Fibroblast of skin of right quadriceps (primary cell): ENCODE results near the gene IRF8.
"Not testable (repeated sequence)": the region's sequence is repeated elsewhere in the genome, so short reads cannot be mapped to it uniquely, and the experiment has no call there.

Source experiments
- DNase-seq: peaks from one replicate; pipeline ENCODE4 v3.0.0-alpha.2; 2013

IRF8 gene

DNA sequence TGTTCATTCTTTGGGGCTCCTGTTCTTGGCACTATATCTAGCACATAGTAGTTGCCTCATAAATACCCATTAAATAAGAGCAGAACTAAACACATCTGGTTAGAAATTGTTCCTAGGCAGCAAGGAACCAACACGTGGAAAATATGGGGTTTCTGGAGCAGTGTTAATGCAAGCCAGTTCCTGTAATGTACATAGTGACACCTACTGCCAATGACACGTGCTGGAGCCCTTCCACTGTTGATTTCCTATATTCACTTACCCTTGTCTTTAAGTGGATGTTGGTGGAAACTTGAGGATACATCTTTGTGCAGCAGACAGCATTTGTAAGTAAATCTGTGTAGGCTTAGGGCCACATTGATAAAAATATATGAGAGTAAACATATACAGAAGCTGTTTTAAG lies 1.6 kb upstream of the IRF8 start:
- DNase-seq, result no peak

DNA sequence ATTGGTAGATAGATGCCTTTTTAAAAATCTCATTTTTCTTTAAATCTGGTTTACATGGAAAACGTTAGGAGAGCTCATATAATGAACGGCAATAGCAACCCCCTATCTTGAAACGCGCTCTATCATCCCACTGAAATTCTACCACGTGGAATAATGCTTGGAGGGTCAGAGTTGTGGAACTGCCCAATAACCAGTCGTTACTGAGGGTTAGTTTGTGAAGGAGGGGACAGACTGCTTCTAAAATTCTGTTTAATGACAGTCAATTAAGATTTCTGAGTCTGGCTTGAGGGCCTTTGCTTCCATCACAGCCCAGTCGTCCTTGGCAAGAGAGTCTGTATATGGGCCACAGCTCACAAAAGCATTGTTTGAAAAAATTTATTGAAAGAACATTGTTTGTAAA lies 482 bp downstream of the IRF8 start:
- DNase-seq, result no peak

DNA sequence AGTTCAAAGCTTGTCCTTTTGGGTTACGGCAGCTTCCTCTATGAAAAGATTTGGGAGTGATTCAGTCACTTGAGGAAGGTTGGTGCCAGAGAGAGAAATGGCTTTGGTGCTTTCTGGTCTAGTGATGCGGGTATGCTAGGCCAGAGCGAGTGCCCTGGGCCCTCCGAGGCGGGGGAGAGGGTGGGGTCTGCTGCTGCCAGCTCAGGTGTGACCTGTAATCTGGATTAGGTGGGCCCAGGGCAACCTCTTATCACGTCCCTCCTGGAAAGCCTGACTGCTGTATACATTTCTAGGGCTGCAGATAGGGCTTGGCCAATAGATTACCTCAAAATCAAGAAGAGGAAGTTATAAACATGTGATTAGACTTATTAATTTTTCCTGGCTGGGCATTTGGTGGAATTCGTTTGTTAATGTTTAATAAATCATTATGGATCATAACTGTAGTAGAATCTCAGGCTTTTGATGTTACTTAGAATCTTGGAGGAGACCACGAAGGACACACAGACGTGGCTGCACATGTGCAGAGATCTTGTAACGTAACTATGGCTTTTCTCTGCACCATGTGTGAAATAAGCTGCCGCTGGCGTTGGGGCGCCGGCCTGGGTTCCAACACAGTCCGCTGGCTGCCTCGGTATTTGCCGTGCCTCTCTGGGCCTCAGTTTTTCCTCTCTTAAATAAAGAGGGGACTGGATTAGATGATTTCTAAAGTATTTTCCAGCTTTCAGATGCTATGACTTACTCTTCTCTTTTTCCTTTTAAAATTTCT lies 1.2 kb downstream of the IRF8 start:
- no peak for DNase-seq

DNA sequence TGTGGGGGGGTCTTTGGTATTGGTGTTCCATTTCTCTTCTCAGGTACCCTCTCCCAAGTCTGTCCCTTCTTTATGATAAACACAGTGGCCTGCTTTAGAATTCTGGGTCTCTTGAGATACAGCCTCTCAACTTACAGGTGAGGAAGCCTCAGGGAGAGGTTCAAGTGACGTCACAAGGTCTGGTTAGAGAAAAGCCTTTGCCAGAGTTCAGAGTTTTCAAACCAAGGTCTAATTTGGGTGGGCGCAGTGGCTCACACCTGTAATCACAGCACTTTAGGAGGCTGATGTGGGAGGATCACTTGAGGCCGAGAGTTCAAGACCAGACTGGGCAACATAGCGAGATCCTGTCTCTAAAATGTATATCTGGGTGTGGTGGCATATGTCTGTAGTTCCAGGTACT lies 2.1 kb downstream of the IRF8 start:
- DNase-seq, result no peak

DNA sequence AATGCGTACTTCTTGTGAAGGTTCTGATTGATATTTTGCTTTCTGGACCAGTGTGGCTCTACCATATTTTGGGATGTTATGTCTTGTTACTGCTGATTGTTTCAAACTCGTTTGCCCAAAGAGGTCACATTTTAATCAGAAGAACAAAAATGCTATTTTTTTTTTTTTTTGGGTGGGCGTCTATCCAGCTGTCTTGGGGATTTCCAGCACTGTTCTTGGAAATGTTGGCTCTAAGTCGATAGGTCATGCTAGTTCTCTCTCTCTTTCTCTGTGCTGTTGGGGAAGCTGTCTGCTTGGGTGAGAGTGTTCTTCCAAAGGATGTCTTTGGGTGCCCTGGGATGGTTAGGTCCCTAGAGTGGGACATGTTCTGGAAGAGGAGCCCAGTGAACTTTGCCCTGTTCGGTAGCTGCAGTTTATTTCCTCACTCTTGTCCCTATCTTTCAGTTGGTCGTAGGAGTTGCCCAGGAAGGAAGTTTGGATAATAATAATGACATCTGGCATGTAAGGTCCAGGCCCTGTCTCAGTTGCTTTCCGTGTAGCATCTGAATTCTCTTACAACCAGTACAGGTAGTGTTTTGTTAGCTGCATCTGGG lies 2.9 kb downstream of the IRF8 start:
- no peak for DNase-seq

DNA sequence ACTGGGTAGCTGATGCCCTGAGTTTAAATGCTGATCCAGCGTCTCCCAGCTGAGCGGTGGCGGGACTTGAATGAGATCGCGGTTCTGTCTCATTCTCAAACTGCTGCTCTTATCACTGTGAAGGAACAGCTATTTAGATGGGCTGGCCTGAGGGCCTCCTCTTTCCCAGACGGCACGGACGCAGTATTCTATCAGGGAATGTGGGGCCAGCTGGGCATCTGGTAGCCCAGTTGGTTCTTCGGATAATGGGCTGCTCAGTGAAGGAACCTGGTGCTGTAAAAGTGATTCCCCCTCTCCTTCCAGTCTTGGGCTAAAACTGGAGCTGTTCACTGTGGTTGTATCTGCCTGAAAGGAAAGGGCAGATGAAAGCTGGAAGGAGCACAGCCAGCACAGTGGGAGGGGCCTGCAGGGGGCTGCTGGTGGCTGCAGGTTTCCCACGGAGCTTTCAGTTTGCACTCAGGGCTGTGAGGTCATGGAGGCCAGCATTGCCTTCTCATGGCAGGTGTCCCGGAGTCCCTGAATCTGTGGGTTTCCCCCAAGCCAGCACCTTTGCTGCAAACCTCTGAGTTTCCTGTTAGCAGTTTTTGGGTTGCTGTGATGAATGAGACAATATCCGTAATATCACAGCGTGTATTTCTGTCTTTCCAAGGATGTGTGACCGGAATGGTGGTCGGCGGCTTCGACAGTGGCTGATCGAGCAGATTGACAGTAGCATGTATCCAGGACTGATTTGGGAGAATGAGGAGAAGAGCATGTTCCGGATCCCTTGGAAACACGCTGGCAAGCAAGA lies 3.6 kb downstream of the IRF8 start:
- DNase-seq, result no peak

DNA sequence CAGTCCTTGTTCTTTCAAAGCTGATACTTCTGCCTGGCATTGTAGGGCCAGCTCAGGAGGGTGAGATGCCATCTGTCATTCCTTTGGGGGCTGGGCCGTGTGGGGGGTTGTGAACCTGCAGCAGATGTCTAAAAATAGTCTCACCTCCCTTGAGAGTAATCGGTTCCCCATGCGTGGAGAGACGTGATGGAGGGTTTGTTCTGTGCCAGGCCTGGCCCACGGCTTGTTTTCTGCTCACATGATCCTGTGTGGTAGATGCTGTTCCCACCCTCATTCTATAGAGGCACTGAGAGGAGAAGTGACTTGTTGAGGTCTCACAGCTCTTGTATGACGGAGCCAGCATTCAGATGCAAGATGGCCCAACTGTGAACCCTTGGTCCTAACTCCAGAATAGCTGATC lies 4.6 kb downstream of the IRF8 start:
- no peak for DNase-seq

DNA sequence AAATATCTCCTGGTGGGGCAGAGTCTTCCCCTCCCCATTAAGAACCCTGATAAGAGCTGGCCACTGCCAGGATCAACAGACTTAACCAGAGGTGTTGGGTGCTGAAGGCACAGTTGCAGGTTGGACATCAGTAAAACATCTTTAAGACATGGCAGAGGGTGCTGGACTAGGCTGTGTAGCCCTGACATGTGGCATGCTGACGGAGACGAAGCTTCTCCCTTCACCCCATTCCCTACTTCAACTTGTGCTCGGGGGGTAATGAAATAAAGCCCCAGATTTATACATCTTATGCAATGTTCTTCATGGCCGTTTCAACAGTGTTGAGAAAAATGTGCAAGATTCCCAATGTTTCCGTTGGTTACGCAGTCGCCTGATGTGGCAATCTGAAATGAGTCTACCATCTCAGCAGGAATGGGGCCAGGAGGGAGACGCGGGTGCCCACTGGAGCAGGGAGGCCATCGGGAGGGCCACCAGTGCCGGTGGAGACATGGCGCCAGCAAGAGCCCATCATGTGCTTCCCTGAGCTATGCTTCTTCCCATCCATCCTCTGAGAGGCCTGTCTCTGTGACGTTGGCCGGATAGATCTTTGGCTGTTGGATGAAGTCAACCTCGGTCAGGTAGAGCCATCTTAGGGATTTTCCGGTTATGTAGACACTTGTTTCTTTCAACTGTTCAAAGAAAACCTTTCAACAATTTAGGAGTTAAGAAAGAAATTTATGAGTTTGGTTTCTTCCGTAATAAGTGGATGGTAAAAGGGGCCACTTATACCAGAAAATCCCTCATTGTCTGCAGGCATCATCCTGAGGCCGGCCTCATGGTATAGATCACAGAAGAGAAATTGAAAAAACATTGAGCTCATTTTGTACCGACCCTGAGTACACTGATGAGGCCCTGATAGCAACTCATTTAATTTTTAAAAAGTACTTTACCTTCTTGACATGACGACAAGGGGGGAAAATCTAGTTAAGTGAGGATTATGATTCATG lies 6.4 kb downstream of the IRF8 start:
- no peak for DNase-seq

DNA sequence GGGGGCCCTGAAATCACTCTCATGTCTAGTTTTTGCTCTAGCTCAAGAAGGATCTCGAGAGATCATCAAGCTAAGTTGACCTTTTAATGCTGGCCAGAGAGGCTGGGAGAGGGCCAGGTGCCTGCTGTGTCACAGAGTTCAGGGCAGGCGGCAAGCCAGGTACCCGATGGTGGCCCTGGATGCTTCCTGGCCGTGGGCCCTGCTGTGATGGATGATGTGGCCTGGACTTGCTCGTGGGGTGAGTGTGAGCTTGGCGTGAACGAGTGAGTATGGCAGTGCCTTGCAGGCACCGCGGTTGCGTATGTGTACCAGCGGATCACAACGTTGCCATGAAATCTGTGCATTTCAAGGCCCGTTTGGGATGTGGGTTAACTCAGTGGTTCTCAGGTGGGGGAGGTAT lies 7.4 kb downstream of the IRF8 start:
- no peak for DNase-seq

DNA sequence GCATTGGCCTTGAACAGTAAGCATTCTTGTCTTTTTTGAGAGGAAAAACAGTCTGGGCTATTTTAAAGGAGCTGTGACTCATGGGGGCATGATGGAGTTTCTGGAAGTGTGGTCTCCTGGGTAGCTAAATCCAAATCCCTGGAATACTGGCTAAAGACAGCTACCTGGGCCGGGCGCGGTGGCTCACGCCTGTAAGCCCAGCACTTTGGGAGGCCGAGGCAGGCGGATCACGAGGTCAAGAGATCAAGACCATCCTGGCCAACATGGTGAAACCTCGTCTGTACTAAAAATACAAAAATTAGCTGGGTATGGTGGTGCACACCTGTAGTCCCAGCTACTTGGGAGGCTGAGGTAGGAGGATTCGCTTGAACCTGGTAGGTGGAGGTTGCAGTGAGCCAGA lies 8.3 kb downstream of the IRF8 start:
- DNase-seq, result not testable (repeated sequence)

DNA sequence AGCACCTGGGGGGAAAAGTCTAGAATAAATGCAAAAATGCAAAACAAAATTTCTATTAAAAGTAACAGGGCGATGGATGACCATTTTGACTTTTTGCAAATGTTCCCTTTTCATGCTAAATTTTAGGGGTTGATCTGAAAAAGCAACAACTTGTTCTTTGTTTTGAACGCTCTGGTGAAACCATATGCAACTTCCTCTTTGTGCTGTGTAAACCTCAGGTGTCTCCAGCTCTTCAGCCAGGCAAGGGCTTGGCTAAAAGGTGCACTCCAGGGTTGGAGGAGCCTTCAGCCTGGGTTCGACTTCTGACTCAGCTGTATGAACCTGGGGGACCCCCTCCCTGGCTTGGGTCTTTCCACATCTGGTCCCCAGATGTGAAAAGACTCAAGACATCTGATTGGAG lies 9.5 kb downstream of the IRF8 start:
- DNase-seq, result no peak

DNA sequence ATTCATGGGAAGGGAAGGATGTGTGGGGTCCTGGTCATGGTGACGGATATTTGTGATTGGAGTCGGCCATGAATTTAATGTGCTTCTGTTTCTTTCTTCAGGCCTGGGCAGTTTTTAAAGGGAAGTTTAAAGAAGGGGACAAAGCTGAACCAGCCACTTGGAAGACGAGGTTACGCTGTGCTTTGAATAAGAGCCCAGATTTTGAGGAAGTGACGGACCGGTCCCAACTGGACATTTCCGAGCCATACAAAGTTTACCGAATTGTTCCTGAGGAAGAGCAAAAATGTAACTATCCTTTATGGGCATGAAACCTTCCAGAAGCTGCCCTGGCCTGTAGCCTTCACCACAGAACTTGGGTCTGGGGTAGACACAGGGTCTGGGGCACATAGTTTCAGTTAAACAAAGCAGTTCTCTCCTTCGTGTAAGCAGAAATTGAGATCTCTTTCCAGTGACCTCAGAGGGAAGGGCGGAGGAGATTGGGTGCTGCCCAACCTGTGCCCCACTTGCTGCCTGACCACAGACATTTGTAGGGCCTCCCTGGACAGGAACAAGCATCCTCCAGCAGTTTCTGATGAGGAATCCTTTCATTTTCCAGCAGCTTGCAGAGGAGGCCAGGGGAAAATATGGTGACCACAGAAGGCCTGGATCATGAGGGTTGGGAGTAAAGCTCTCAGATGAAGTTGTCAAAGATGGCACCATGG lies 10.1 kb downstream of the IRF8 start:
- DNase-seq, result no peak

DNA sequence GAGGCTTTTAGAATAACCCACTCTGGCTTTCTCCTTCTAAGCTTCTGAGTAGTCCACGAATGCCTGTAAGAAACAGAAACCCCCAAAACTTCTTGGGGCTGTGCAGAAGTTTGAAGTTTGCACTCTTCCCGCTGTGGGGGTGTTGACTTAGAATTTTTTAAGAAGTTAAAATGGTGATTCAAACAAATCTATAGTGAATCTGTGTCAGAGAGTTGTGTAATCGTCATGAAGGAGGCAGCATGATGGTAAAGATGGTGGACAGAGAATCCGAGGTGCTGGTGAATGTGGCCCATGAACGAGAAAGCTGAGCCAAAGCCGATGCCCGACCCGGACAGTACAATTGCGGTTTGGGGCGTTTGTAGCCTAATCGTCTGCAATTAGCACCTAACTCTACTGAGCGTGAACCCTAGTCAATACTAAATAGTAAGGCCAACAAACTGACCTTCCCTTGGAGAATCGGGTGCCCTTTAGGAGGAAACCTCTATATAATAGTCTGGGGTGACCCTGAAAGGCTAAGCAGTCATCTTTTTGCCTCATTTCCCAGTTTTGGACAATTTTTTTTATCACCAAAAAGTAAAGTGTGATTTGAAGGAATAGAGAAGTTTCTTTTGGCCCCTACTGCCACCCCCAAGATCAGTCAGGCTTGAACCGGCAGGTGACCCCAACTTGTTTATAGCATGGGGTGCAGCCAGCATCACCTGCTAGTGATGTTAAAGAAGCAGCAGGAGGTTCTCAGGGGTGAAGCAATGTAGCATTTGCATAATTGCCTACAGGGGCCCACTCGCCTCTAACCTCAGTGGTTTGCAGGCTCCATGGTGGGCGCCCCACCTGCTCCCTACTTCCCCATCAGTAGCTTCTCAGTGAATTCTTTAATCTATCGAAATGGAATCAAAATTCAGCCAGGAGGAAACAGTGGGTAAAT lies 11.2 kb downstream of the IRF8 start:
- DNase-seq, result no peak

DNA sequence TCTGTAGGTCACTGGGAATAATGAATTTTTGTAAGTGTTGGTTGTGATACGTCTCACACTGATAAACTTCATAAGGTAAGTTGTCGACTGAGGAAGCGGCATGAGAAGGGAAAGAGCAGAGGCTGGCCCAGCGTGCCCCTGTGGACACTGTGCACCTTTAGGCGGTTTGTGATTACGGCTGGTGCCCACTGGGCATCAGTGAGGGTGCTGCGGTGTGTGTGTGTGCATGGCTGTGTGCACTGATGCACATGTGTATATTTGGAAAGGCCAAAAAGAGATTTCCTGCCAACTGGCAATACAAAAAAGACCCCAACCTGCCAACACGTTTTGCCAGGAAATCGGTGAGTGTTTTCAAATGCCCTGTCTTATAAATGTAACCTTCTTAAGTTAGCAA lies 11.9 kb downstream of the IRF8 start:
- DNase-seq, result no peak

DNA sequence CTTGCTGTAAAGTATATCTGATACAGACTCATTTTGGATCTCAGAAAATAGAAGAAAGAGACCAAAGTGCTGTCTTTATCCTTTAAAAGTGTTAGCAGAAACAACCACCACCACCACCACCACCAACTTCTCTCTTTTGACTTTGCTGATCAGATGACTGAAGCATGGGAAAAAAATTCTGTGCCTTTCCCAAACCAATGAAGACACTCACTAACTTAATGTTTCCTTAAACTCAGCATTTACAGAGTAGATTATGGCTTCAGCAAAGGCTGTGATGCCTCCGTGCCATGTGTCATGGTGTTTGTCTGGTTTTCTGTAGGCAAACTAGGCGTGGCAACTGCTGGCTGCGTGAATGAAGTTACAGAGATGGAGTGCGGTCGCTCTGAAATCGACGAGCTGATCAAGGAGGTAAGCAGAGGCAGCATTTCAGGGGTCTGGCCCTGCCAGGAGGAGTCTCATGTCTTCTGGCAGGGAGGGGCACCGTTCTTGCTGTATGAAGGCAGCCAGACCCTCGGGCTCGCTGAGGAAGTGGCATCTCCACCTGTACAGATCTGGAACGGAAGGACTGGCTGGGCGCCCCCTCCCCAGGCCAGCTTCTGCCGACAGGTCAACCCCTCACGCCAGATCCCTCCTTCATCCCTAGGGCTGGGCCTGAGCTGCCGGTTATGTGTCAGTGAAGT lies 12.4 kb downstream of the IRF8 start:
- DNase-seq, result no peak

DNA sequence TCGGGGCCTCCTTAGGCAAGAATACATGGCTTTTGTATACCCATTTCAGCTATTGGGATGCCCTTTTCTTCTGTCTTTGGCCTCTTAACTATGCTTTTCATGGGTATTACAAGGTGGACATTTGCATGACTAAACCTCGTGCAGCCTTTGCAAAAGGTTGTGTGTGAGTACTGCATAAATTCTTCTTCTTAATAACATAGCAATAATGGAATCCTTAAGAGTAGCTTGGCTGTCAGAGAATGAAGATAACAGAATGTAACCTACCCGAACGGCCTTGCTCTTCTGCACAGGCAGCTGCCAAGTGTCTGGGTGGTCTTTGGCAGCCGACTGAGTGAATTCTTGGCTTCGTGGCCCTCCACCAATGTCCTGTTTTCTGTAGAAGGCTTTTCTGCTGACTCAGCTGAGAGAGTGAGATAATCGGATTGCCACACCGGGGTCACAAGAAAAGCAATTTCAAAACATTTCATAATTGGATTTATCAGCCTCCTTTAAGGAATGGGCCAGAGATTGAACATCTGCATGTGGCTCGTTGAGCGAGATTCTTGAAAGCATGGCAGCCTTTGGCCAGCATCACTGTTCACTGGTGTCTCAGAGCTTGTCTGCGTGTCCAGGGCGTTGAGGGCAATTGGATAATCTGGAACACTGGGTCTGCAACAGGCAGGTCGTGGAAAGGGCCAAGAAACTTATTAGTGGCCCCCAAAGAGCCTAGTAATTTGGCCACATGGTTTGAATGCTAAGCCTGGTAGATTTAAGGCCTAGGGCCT lies 13.4 kb downstream of the IRF8 start:
- DNase-seq, result peak; percentile 74

DNA sequence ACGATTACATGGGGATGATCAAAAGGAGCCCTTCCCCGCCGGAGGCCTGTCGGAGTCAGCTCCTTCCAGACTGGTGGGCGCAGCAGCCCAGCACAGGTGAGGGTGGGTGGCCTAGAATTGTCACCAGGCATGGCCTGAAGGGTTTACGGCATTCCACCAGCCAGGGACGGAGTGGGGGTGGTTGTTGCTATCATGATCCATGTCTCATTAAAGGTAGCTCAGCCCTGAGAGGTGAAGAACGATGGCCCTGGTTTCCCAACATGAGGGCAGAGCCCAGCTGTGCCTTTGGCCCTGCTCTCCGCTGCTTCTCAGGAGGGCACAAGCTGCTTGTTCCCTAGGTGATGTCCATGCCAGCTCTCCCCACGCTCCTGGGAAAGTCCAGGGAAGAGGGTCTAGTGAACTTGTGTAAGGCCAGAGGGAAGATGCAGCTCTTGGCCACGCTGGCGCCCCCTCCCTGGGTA lies 14.2 kb downstream of the IRF8 start:
- no peak for DNase-seq

DNA sequence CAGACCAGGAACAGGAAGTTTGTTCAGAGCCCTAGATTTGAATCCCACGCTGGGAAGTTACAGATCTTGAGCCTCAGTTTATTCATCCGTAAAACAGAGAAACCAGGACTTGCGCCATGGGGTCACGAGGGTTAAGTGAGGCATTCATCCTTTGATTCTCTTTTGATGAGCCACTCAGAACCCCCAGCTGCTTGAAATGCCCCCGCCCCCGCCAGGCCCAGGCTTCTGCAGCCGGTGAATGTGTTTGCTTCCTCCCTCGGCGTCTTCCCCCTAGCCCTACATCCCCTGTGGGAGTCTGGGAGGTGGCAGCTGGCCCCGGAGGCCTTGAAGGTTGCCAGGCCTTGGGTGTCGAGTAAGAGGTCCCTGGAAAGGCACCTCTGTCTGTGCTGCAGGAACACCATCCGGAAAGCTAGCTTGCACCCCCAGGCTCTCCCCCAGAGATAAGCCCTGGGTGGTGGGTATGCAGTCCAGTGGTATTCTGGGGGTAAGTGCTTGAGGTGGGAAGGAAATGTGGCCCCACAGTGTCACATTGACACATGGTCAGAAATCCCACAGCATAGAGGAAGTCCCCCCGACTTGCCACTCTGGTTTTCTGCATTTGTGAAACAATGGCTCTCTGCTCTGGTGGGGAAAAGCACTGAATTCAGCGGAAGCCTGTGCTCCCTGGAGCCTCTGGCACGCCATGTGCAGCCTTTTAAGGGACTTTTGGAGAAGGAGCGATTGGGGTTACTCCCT lies 14.9 kb downstream of the IRF8 start:
- no peak for DNase-seq

DNA sequence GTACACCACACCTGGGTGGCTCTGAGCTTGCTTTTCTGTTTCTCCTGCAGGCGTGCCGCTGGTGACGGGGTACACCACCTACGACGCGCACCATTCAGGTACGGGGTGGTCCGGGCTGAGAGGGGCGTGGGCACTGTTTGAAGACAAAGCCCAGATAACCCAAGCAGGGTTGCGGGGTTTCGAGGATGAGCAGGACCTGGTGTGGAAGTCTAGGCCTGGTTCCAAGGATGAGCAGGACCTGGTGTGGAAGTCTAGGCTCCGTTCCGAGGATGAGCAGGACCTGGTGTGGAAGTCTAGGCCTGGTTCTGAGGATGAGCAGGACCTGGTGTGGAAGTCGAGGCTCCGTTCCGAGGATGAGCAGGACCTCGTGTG lies 15.4 kb downstream of the IRF8 start:
- no peak for DNase-seq
